ENCODE measurements around the gene NUBP2.

The NUBP2 gene, protein sequence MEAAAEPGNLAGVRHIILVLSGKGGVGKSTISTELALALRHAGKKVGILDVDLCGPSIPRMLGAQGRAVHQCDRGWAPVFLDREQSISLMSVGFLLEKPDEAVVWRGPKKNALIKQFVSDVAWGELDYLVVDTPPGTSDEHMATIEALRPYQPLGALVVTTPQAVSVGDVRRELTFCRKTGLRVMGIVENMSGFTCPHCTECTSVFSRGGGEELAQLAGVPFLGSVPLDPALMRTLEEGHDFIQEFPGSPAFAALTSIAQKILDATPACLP

DNA sequence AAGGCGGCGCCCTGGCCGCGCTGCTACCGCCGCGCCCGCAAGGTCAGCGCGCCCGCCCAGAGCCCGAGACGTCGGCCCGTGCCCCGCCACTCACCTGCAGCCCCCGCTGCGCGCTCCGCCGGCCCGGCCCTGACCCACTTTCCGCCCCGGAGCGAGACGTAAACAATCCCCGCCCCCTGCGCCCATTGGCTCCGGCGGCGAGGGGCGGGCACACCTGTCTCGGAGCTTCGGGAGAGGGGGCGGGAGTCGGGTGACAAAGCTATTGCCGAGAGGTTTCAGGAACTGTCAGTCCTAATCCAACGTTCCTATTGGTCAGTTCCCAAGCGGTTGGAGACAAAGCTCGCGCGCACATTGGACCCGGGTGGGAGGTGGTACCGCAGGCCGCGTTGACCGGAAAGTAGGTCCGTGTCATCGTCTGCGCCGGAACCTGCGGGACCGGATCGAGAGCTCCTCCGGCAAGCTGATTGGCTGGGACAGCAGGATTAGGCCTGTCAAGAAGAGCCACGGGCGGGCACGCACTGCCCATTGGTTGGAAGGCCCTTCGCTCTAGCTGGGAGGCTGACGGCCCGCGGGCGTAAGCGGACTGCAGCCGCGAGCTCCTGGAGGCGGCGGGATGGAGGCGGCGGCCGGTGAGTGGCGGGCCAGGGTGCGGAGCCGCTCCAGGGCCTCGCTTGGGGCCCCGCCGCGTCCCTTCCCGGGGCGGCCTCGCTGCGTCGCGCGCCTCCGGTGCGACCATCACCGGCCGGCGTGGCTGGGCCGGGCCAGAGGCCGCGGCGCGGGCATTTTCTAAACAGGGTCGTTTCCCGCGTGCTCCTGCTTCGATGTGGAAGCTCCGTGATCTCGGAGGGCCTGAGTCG lies at the start of gene NUBP2, which contains the start of gene SPSB3:
Gene NUBP2 (plus strand): TSS at position 553 of the 857 bp plus-strand sequence. CDS start 61 bp downstream, at position 614.
Gene SPSB3 (minus strand): TSS at position 164 of the 857 bp plus-strand sequence. CDS start 1,088 bp downstream, outside the sequence.
- DNase-seq (ENCODE audit: low read depth in 2 of 2, low spot score in 1 of 2): peak; percentile 94 to 96

GRCh38 chr16:1734123-1734522 lies 48.6 kb upstream of the NUBP2 start:
- no peak for DNase-seq (ENCODE audit: low read depth in 2 of 2, low spot score in 1 of 2)

GRCh38 chr16:1734816-1735215 lies 47.9 kb upstream of the NUBP2 start:
- no peak for DNase-seq (ENCODE audit: low read depth in 2 of 2, low spot score in 1 of 2)

DNA sequence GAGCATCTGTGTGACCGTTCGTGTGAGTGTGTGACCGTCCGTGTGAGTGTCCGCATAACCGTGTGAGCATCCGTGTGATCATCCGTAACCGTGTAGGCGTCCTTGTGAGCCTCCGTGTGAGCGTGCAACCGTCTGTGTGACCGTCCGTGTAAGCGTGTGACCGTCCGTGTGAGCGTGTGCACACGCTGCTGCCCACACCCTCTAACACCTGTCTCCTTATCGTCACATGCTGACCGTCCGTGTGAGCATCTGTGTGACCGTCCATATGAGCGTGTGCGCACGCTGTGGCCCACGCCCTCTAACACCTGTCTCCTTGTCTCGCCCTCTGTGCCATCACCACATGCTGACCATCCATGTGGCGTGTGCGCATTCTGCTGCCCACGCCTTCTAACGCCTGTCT lies 42.5 kb upstream of the NUBP2 start:
- no peak for DNase-seq (ENCODE audit: low read depth in 2 of 2, low spot score in 1 of 2)

- DNase-seq (ENCODE audit: low read depth in 2 of 2, low spot score in 1 of 2): no peak
Observed at GRCh38 chr16:1740781-1741490, 41.8 kb upstream of the NUBP2 start.

DNA sequence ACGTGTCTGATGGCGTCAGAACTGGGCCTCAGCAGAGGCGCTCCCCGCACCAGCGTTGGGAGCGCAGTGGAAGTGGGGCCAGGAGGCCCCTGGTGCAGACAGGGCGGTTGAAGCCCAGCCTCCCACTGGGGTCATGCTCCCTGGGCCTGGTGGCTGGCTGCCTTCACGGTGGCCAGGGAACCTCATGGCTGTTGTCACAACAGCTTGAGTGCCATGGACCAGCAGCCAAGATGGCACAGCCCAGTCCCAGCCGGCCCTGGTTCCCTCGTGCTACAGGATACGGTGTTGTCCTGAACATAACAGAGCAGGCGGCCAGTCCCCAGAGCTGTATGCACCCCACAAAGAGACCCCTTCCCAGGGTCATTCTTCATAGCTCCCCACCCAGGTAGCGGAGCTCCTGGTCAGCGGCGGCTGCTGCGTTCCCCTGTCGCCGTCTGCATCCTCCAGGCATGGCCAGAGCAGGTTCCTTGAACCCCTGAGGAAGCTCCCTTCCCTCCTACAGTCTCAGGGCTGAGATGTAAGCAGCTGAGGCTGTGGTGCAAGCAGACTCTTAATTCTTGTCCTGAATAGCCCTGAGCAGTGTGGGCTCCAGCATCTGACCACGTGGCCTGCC lies 41.1 kb upstream of the NUBP2 start:
- DNase-seq (ENCODE audit: low read depth in 2 of 2, low spot score in 1 of 2): no peak

DNA sequence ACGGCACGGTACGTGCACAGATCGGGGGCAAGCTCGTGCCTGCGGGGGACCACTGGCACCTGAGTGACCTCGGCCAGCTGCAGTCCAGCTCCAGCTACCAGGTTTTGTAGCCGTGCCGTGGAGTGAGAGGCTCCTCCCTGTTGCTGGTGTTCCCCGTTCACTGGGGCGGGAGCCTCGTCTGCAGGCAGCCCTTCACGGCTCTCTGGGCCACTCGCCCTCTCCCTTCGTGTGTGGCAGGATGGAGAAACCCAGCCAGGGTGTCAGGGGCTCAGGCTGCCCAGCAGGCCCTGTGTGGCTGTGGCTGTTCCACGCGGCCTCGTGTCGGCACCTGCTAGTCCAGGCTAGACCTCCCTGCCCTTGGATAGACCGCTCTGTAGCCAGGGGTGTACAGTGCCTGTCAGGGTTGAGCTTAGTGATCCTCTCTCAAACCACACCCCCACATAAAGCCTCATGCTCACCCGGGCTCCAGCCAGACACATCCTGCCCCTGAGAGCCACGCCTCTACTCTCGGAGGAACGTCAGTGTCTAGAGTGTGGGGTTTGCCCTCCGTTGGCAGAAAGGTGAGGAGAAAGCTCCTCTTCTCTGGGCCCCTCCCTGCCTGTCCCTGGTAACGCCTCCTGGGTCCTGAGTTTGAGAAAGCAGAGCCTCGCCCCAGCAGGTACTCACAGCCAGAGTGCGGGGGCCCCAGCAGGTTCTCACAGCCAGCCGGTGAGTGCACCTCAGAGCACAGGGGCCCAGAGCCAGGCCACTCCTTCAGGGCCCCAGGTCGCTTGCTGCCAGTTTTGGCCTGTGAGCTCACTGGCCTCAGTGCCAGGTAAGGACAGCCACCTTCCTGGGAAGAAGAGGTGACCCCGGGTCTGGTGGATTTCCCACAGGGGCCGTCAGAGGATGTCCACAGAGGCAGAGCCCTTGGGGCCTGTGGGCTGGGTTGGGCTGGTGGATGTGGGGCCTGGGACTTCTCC lies 39.1 kb upstream of the NUBP2 start:
- DNase-seq (ENCODE audit: low read depth in 2 of 2, low spot score in 1 of 2): no peak

GRCh38 chr16:1744338-1744840 lies 38.4 kb upstream of the NUBP2 start:
- DNase-seq (ENCODE audit: low read depth in 2 of 2, low spot score in 1 of 2): no peak

- DNase-seq (ENCODE audit: low read depth in 2 of 2, low spot score in 1 of 2): no peak
Observed at GRCh38 chr16:1745181-1745899, 37.4 kb upstream of the NUBP2 start.

GRCh38 chr16:1745900-1746692 lies 36.7 kb upstream of the NUBP2 start:
- no peak for DNase-seq (ENCODE audit: low read depth in 2 of 2, low spot score in 1 of 2)

DNA sequence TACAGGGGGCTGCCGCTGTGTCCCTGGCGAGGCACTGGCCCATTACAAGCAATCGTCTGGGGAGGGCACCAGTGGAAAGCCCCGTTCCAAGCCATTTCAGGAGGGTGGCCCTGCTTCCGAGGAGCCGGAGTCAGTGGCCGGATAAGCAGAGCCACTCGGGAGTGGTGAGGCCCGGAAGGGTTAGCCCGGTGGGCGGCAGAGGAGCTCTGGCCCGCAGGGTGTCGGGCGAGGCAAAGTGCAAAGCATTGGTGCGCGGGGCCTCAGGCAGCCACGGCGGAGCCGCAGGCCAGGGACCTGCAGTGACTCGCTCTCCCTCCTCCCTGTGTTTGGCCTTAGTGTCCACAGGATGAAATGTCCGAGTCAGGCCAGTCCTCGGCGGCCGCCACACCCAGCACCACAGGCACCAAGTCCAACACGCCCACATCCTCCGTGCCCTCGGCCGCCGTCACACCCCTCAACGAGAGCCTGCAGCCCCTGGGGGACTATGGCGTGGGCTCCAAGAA lies 36.0 kb upstream of the NUBP2 start:
- no peak for DNase-seq (ENCODE audit: low read depth in 2 of 2, low spot score in 1 of 2)

DNA sequence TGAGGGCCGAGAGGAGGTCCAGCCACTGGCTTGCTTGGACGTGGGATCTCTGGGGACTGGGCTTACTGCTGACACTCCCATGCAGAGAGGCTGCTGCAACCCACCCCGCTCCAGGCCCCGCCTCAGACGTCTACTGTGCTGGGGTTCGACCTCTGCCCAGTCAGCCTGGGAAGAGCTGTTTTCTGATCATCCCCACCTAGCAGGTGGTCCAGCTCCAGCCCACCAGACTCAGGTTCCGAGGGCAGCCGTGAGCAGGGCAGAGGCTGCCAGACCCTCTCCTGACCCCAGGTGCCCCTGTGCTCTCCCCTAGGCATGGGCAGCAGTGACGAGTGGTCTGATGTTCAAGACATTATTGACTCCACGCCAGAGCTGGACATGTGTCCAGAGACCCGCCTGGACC lies 34.8 kb upstream of the NUBP2 start:
- no peak for DNase-seq (ENCODE audit: low read depth in 2 of 2, low spot score in 1 of 2)

DNA sequence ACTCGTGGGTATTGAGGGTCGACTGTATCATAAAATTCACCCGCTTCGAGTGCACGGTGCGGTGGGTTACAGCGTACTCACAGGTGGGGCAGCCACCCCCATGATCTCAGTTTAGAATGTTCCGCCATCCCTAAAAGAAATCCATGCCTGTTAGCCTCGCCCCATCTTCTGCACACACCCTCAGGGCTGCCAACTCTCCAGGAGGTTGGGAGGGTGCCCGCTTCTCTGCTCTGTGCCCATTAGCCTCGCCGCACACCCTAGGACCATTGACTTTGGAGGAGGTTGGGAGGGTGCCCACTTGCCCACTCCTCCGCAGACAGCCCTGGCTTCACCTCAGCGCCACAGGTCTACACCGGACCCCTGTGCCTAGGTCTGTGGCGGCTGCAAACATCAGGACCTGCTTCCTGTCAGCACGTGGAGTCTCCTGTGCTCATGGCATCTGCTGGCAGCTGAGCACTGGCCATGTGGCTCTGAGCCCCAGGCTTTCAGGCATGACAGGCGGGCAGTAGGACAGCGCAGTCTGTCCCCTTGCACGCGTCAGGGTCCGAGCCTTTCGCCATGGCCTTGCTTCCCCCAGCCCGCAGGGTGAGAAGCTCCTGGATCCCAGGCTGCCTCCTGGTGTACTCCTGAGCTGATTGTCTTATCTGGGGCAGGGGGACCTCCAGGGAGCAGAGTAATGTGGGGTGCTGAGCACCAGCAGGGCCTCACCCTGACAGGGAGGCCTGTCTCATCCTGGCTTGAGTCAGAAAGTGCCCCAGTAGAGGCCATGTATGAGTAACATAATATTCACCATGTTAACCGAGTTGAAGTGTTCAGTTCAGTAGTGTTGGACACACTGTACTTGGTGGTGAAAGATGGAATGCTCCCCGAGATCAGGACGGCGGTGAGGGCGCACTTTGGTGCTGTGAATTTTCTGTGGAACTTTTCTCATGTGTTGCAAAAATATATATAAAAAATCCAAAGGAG lies 33.3 kb upstream of the NUBP2 start:
- no peak for DNase-seq (ENCODE audit: low read depth in 2 of 2, low spot score in 1 of 2)

DNA sequence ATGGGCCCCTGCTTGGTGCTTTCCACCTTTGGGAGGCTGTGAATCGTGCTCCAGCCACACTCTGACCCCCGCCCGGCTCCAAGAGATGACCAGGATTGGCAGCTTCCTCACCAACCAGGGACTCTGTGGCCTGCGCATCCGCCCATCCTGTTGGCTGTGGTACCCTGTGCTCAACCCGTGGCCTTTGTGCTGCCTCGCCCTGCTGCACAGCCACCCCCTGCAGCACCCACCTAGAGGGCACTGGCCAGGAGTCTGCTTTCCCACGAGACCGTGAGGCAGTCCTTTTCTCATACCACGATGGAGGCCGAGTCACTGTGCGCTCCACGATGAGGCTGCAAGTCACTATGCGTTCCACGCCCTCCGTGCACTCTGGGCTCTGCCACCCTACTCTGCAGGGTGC lies 30.8 kb upstream of the NUBP2 start:
- DNase-seq (ENCODE audit: low read depth in 2 of 2, low spot score in 1 of 2): no peak

DNA sequence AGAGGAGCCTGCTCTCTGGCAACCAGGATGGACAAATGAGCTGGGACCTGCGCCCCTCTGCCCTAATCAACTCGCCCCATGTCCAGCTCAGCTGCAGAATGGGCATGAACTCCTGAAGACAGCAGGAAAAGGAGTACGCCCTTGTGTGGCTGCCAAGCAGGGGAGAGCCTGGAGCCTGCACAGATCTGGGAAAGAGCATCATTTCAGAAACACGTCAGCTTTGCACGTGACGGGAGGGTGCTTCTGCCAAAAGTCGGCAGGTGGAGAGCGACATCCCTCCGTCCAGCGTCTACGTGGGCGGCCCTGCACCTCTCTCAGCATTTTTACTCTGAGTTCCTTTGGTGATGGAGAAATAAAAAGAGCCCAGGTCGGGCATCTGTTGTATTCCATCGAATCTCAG lies 29.9 kb upstream of the NUBP2 start:
- no peak for DNase-seq (ENCODE audit: low read depth in 2 of 2, low spot score in 1 of 2)

DNA sequence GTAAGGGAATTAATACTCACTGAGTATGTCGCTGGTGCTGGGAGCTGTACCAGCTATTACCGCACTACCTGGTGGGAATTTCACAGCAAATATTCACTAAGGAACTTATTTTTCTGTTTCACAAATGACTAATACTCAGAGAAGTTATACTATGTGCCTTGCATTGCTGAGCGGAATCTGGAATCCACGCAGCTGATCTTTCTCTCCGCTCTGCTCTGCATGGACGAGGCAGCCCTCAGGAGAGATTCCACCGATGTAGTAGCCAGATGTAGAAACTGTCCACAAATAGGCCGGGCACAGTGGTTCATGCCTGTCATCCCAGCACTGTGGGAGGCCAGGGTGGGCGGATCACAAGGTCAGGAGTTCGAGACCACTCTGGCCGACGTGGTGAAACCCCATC lies 28.6 kb upstream of the NUBP2 start:
- DNase-seq (ENCODE audit: low read depth in 2 of 2, low spot score in 1 of 2): no peak
